T-cell (primary cell): Measurements from ENCODE around the gene TMEM270. TPM values are rescaled to one million over a fixed set of nuclear protein-coding genes. Genes with fewer than 3 reads are reported as not detected.

ENCODE experiments used
- ATAC-seq, 4 experiments: fragments of 200-7000 bp in 3 of 4; fragments of 150-1000 bp in 1 of 4; cut with Tn5 transposase; replicated peaks in 1 of 4; 1 replicate in 3 of 4; 2 replicates in 1 of 4; pipeline ENCODE4 v1.10.0; 2021; ENCODE audit warnings: moderate library complexity in 3 of 4, mild to moderate bottlenecking in 2 of 4, moderate number of reproducible peaks in 1 of 4
- CTCF ChIA-PET, 2 donors: fragments of 300-600 bp; sonication (Branson Sonifier 250); formaldehyde crosslinking; loops; one replicate each; lab custom pipeline; 2022; ENCODE audit warnings: antibody characterized with exemption in 2 of 2; lab: Charles Lee
- POLR2A ChIA-PET, 2 donors: fragments of 300-600 bp; sonication (Branson Sonifier 250); formaldehyde crosslinking; loops; one replicate each; lab custom pipeline; 2022; ENCODE audit warnings: antibody characterized with exemption in 2 of 2; lab: Charles Lee
- DNase-seq, 35 experiments: peaks; one replicate each; pipeline versions ENCODE4 v3.0.0 to v3.0.0-alpha.2; 2013 to 2023
- H3K27ac ChIP-seq: one replicate; pipeline ENCODE4 v1.5.1; 2013; ENCODE audit warnings: low read length
- H3K27me3 ChIP-seq, 2 experiments: replicated peaks in 1 of 2; 1 replicate in 1 of 2; 2 replicates in 1 of 2; pipeline versions ENCODE4 v1.6.1 to v1.7.0; 2013; ENCODE audit warnings: low read length in 1 of 2, mixed read lengths in 1 of 2; ENCODE audit not compliant: control insufficient read depth in 2 of 2, insufficient read depth in 2 of 2; ENCODE audit errors: extremely low read depth in 1 of 2
- H3K36me3 ChIP-seq, 2 donors: 1 replicate in 1 of 2; 2 replicates in 1 of 2; pipeline versions ENCODE4 v1.6.1 to v1.7.0; 2013; ENCODE audit warnings: low read length in 1 of 2; ENCODE audit not compliant: control insufficient read depth in 2 of 2, insufficient read depth in 1 of 2; ENCODE audit errors: extremely low read depth in 1 of 2
- H3K4me1 ChIP-seq, 2 experiments: 1 replicate in 1 of 2; 2 replicates in 1 of 2; pipeline versions ENCODE4 v1.6.1 to v1.7.0; 2013; ENCODE audit warnings: low read length in 2 of 2, mixed read lengths in 1 of 2; ENCODE audit not compliant: insufficient read depth in 2 of 2, control insufficient read depth in 1 of 2; ENCODE audit errors: extremely low read depth in 1 of 2
- H3K4me3 ChIP-seq, 2 donors: 1 replicate in 1 of 2; 2 replicates in 1 of 2; pipeline versions ENCODE4 v1.5.1 to v1.7.0; 2013; ENCODE audit warnings: mild to moderate bottlenecking in 2 of 2, low read length in 1 of 2, moderate library complexity in 1 of 2; ENCODE audit not compliant: control insufficient read depth in 1 of 2; ENCODE audit errors: extremely low read depth in 1 of 2
- H3K9me3 ChIP-seq: 2 replicates; pipeline ENCODE4 v1.7.0; 2013
- H3K27ac Mint-ChIP-seq, 2 donors: one replicate each; pipeline ENCODE4 v1.8.0; 2020 to 2021; ENCODE audit warnings: mild to moderate bottlenecking in 2 of 2, mixed read lengths in 2 of 2
- H3K27me3 Mint-ChIP-seq, 2 donors: one replicate each; pipeline ENCODE4 v1.8.0; 2021 to 2022; ENCODE audit warnings: mixed read lengths in 2 of 2
- H3K36me3 Mint-ChIP-seq: one replicate; pipeline ENCODE4 v1.8.0; 2021; ENCODE audit warnings: mixed read lengths
- H3K4me1 Mint-ChIP-seq, 3 donors: one replicate each; pipeline ENCODE4 v1.8.0; 2020 to 2022; ENCODE audit warnings: mixed read lengths in 3 of 3, mild to moderate bottlenecking in 1 of 3
- H3K4me3 Mint-ChIP-seq, 3 donors: one replicate each; pipeline ENCODE4 v1.8.0; 2020 to 2022; ENCODE audit warnings: mild to moderate bottlenecking in 3 of 3, mixed read lengths in 3 of 3, moderate library complexity in 3 of 3
- H3K9me3 Mint-ChIP-seq, 3 donors: one replicate each; pipeline ENCODE4 v1.8.0; 2020 to 2022; ENCODE audit warnings: mixed read lengths in 3 of 3
- WGBS: methylation state at CpG from one replicate; pipeline ENCODE4 v1.1.5; 2013; ENCODE audit warnings: missing lambda C conversion rate; ENCODE audit not compliant: insufficient coverage; 5-methylcytosine and 5-hydroxymethylcytosine counted together
- total RNA-seq, 35 experiments: library from RNA in 6 of 35; stranded (reverse) in 6 of 35; fragments of 120-200 nt in 1 of 35; gene quantifications; one replicate each; pipeline versions ENCODE4 v1.2.1 to v1.2.4 and lab custom pipeline; 2013 to 2026

The TMEM270 gene
- total RNA-seq, 5 donors from 2014 or later (not counting 1 experiment from before 2014, with no cell fraction given) = not detected

- ATAC-seq (no peak), DNase-seq (no peak)
- H3K4me1 ChIP-seq = no peaks in the 10 kb centered on the region
- no peak overlapping the region for H3K4me3 ChIP-seq
- Mint-ChIP-seq H3K4me1 (peaks cover 0 to 5% (median 2%) of the 10 kb centered on the region in 3 donors), H3K27me3 (peaks cover 19 to 39% of the 10 kb centered on the region in 2 donors), H3K9me3 (no peaks in the 10 kb centered on the region), H3K4me3 (no peak overlapping the region), H3K36me3 (no peaks in the 10 kb centered on the region), H3K27ac (no peak overlapping the region)
- H3K36me3 ChIP-seq = no peaks in the 10 kb centered on the region
- peaks cover 0 to 34% of the 10 kb centered on the region in 2 experiments for H3K27me3 ChIP-seq
- POLR2A ChIA-PET = interaction anchor here in 1 of 2 donors (0.6 kb wide), 2 partner anchors 8 to 53 kb away, joined by 3 to 4 read pairs; no protein-coding TSS in a partner anchor
- CTCF ChIA-PET = interaction anchor here in 1 of 2 donors (0.6 kb wide), 1 partner anchor 140 kb away, joined by 4 read pairs; no protein-coding TSS in a partner anchor
- H3K27ac ChIP-seq = no peak overlapping the region
- H3K9me3 ChIP-seq = no peaks in the 10 kb centered on the region
- WGBS = 36% methylated on average over 20 of the region's 25 CpGs
Measured at GRCh38 chr7:73885975-73886798, 25.2 kb downstream of the TMEM270 start.

- CTCF ChIA-PET = no interaction called here
- no peaks in the 10 kb centered on the region for H3K4me1 ChIP-seq
- H3K4me3 Mint-ChIP-seq = no peak overlapping the region
- peaks cover 2 to 5% (median 5%) of the 10 kb centered on the region in 3 donors for H3K4me1 Mint-ChIP-seq
- no peak for ATAC-seq
- H3K9me3 ChIP-seq = no peaks in the 10 kb centered on the region
- peak overlapping the region in 1 of 2 donors; percentile 19 for H3K27ac Mint-ChIP-seq
- DNase-seq = no peak
- peaks cover 0 to 38% of the 10 kb centered on the region in 2 experiments for H3K27me3 ChIP-seq
- H3K9me3 Mint-ChIP-seq = no peaks in the 10 kb centered on the region
- H3K36me3 ChIP-seq = no peaks in the 10 kb centered on the region
- no peaks in the 10 kb centered on the region for H3K36me3 Mint-ChIP-seq
- H3K27me3 Mint-ChIP-seq = peaks cover 19 to 37% of the 10 kb centered on the region in 2 donors
- WGBS = 88% methylated on average over 1 of the region's 5 CpGs
- H3K27ac ChIP-seq = no peak overlapping the region
- H3K4me3 ChIP-seq = no peak overlapping the region
- POLR2A ChIA-PET = no interaction called here
Measured at GRCh38 chr7:73887762-73888161, 26.8 kb downstream of the TMEM270 start.

- 73% methylated on average over 4 of the region's 6 CpGs for WGBS
- H3K4me1 ChIP-seq = no peaks in the 10 kb centered on the region
- no peaks in the 10 kb centered on the region for H3K36me3 Mint-ChIP-seq
- H3K9me3 ChIP-seq = no peaks in the 10 kb centered on the region
- no peak overlapping the region for H3K4me3 Mint-ChIP-seq
- H3K27me3 ChIP-seq = peaks cover 0 to 43% of the 10 kb centered on the region in 2 experiments
- H3K9me3 Mint-ChIP-seq = no peaks in the 10 kb centered on the region
- H3K27ac Mint-ChIP-seq = no peak overlapping the region
- DNase-seq = no peak
- H3K27me3 Mint-ChIP-seq = peaks cover 19 to 33% of the 10 kb centered on the region in 2 donors
- no peak overlapping the region for H3K4me3 ChIP-seq
- H3K4me1 Mint-ChIP-seq = peaks cover 2 to 5% (median 5%) of the 10 kb centered on the region in 3 donors
- no peak for ATAC-seq
- no peak overlapping the region for H3K27ac ChIP-seq
- ChIA-PET POLR2A (interaction anchor here in 1 of 2 donors (0.6 kb wide), 1 partner anchor 515 kb away, joined by 3 read pairs; no protein-coding TSS in a partner anchor), CTCF (no interaction called here)
- no peaks in the 10 kb centered on the region for H3K36me3 ChIP-seq
Measured at GRCh38 chr7:73888959-73889358, 28.0 kb downstream of the TMEM270 start.

- Histone ChIP-seq H3K9me3 (no peaks in the 10 kb centered on the region), H3K27me3 (peaks cover 0 to 53% of the 10 kb centered on the region in 2 experiments), H3K27ac (no peak overlapping the region), H3K36me3 (no peaks in the 10 kb centered on the region), H3K4me3 (no peak overlapping the region), H3K4me1 (no peaks in the 10 kb centered on the region)
- DNase-seq (no peak), ATAC-seq (no peak)
- H3K27me3 Mint-ChIP-seq = peaks cover 17 to 27% of the 10 kb centered on the region in 2 donors
- no peak overlapping the region for H3K27ac Mint-ChIP-seq
- 90% methylated on average over 12 of the region's 16 CpGs for WGBS
- ChIA-PET CTCF (interaction anchor here in 1 of 2 donors (0.5 kb wide), 1 partner anchor 665 kb away, joined by 4 read pairs; no protein-coding TSS in a partner anchor), POLR2A (no interaction called here)
- peaks cover 0 to 2% (median 0%) of the 10 kb centered on the region in 3 donors for H3K9me3 Mint-ChIP-seq
- no peaks in the 10 kb centered on the region for H3K36me3 Mint-ChIP-seq
- H3K4me3 Mint-ChIP-seq = no peak overlapping the region
- H3K4me1 Mint-ChIP-seq = peaks cover 2 to 5% (median 5%) of the 10 kb centered on the region in 3 donors
Measured at GRCh38 chr7:73890555-73891147, 29.7 kb downstream of the TMEM270 start.

- Mint-ChIP-seq H3K4me3 (no peak overlapping the region), H3K36me3 (no peaks in the 10 kb centered on the region), H3K27me3 (peaks cover 16 to 20% of the 10 kb centered on the region in 2 donors), H3K9me3 (peaks cover 0 to 6% (median 4%) of the 10 kb centered on the region in 3 donors), H3K27ac (no peak overlapping the region), H3K4me1 (peaks cover 2 to 5% (median 5%) of the 10 kb centered on the region in 3 donors)
- ChIA-PET CTCF (interaction anchor here in 1 of 2 donors (0.5 kb wide), 1 partner anchor 664 kb away, joined by 4 read pairs; no protein-coding TSS in a partner anchor), POLR2A (no interaction called here)
- Histone ChIP-seq H3K27me3 (peaks cover 0 to 49% of the 10 kb centered on the region in 2 experiments), H3K9me3 (no peaks in the 10 kb centered on the region), H3K4me3 (no peak overlapping the region), H3K36me3 (no peaks in the 10 kb centered on the region), H3K4me1 (no peaks in the 10 kb centered on the region), H3K27ac (no peak overlapping the region)
- no peak for ATAC-seq
- 81% methylated on average over 16 of the region's 16 CpGs for WGBS
- no peak for DNase-seq
Measured at GRCh38 chr7:73891178-73891885, 30.4 kb downstream of the TMEM270 start.
